ENCODE results near the gene LSM14B. TPM values are rescaled to one million over a fixed set of nuclear protein-coding genes. Genes with fewer than 3 reads are reported as not detected.

LSM14B gene
- total and polyA plus RNA-seq, 8 donors: 0.58 to 27.2 (median 15.3) TPM

- DNase-seq: peak; percentile 36 to 51
- H3K27ac ChIP-seq: peak overlapping the region; percentile 90 to 100 (median 99)
- intact Hi-C loops (cut with DNase I; ENCODE audit: low total_unique reads): no loop called here
- TF ChIP-seq EP300 (IDR thresholded peaks at IDR 0.05) (no peak), POLR2AphosphoS5 (IDR thresholded peaks at IDR 0.05) (no peak), POLR2A (IDR thresholded peaks at IDR 0.05) (no peak), CTCF (IDR thresholded peaks at IDR 0.05) (no peak)
- H3K4me3 ChIP-seq: peak overlapping the region; percentile 89 to 98 (median 92)
- no peaks in the 10 kb centered on the region for H3K27me3 ChIP-seq
- H3K4me1 ChIP-seq: peaks cover 30 to 60% (median 43%) of the 10 kb centered on the region in 4 donors
- H3K36me3 ChIP-seq: peaks cover 29 to 33% (median 32%) of the 10 kb centered on the region in 4 donors
- H3K9me3 ChIP-seq: no peaks in the 10 kb centered on the region
- 0 to 1% (median 1%) methylated on average over 35 to 71 of the region's 71 CpGs for WGBS, 5 donors
Observed at GRCh38 chr20:62142252-62143080, 20.2 kb downstream of the LSM14B start.

- TF ChIP-seq EP300 (IDR thresholded peaks at IDR 0.05) (no peak), POLR2A (IDR thresholded peaks at IDR 0.05) (peak in 1 of 4 donors; percentile 9), CTCF (IDR thresholded peaks at IDR 0.05) (no peak), POLR2AphosphoS5 (IDR thresholded peaks at IDR 0.05) (peak; percentile 80 to 97 (median 96))
- peak within 1 kb of the TSS; percentile 89 to 98 (median 92) for H3K4me3 ChIP-seq
- H3K27me3 ChIP-seq: no peaks in the 10 kb centered on the region
- intact Hi-C loops (cut with DNase I; ENCODE audit: low total_unique reads): no loop called here
- peaks cover 30 to 66% (median 45%) of the 10 kb centered on the region in 4 donors for H3K4me1 ChIP-seq
- no peaks in the 10 kb centered on the region for H3K9me3 ChIP-seq
- peaks cover 20 to 25% (median 24%) of the 10 kb centered on the region in 4 donors for H3K36me3 ChIP-seq
- WGBS, 5 donors: 0 to 1% (median 0%) methylated on average over 14 to 148 of the region's 148 CpGs
- peak; percentile 89 to 97 for DNase-seq
- H3K27ac ChIP-seq: peak within 1 kb of the TSS; percentile 90 to 100 (median 99)
Observed at GRCh38 chr20:62143081-62143956, 21.0 kb downstream of the LSM14B start, which contains the start of the genes PSMA7 and SS18L1. PSMA7 (minus strand) TSS chr20:62143394; CDS start chr20:62143303, 91 bp downstream. SS18L1 (plus strand) TSS chr20:62143769; CDS start chr20:62143821, 52 bp downstream.

GRCh38 chr20:62143957-62144825 lies 21.9 kb downstream of the LSM14B start:
- peak overlapping the region; percentile 89 to 98 (median 92) for H3K4me3 ChIP-seq
- H3K9me3 ChIP-seq: no peaks in the 10 kb centered on the region
- TF ChIP-seq POLR2A (IDR thresholded peaks at IDR 0.05): no peak
- TF ChIP-seq EP300 (IDR thresholded peaks at IDR 0.05): no peak
- TF ChIP-seq POLR2AphosphoS5 (IDR thresholded peaks at IDR 0.05): peak; percentile 35 to 58 (median 50)
- no peak for TF ChIP-seq CTCF (IDR thresholded peaks at IDR 0.05)
- H3K36me3 ChIP-seq: peaks cover 12 to 16% (median 15%) of the 10 kb centered on the region in 4 donors
- no peaks in the 10 kb centered on the region for H3K27me3 ChIP-seq
- 0 to 1% (median 1%) methylated on average over 37 to 104 of the region's 104 CpGs for WGBS, 5 donors
- DNase-seq: peak; percentile 57 to 87
- peak overlapping the region; percentile 90 to 100 (median 99) for H3K27ac ChIP-seq
- peaks cover 30 to 73% (median 49%) of the 10 kb centered on the region in 4 donors for H3K4me1 ChIP-seq
- intact Hi-C loops (cut with DNase I; ENCODE audit: low total_unique reads): no loop called here
